H1 (cell line): ENCODE data around the gene CBLB. TPM values are rescaled to one million over a fixed set of nuclear protein-coding genes. Genes with fewer than 3 reads are reported as not detected.

Experiments
- CTCF ChIA-PET: fragments of 300-600 bp; sonication (Branson Sonifier 250); formaldehyde crosslinking; loops from one replicate; lab custom pipeline; 2021; ENCODE audit not compliant: partially characterized antibody; lab: Charles Lee
- POLR2A ChIA-PET: fragments of 300-600 bp; sonication (Branson Sonifier 250); formaldehyde crosslinking; loops from one replicate; lab custom pipeline; 2021; ENCODE audit warnings: inconsistent platforms; ENCODE audit not compliant: partially characterized antibody; lab: Charles Lee
- DNase-seq, 2 experiments: peaks; one replicate each; pipeline versions ENCODE4 v3.0.0 to v3.0.0-alpha.2; 2010 to 2022; ENCODE audit warnings: low spot score in 2 of 2, low read depth in 1 of 2, mixed read lengths in 1 of 2
- FAIRE-seq: peaks from 2 replicates; lab custom pipeline; 2011; peaks lifted over from hg19 to GRCh38; lab: Jason Lieb, UNC
- H2AFZ ChIP-seq: 2 replicates; pipeline ENCODE4 v1.8.1; 2012; ENCODE audit warnings: low read length, inconsistent platforms
- H2AK5ac ChIP-seq: 2 replicates; pipeline ENCODE4 v1.6.1; 2013; ENCODE audit warnings: low read depth, low read length
- H2BK120ac ChIP-seq: replicated peaks from 2 replicates; pipeline ENCODE3; 2013; ENCODE audit warnings: low read depth, low read length, inconsistent platforms
- H2BK12ac ChIP-seq: 2 replicates; pipeline ENCODE4 v1.6.1; 2013; ENCODE audit warnings: low read depth, low read length
- H2BK15ac ChIP-seq: 2 replicates; pipeline ENCODE4 v1.6.1; 2013; ENCODE audit warnings: low read length
- H2BK20ac ChIP-seq: 2 replicates; pipeline ENCODE4 v1.6.1; 2013; ENCODE audit warnings: low read length
- H2BK5ac ChIP-seq: 2 replicates; pipeline ENCODE4 v1.6.1; 2013; ENCODE audit warnings: low read depth, low read length
- H3K14ac ChIP-seq: 2 replicates; pipeline ENCODE4 v1.6.1; 2013; ENCODE audit warnings: inconsistent platforms; ENCODE audit not compliant: insufficient read length
- H3K18ac ChIP-seq: 2 replicates; pipeline ENCODE4 v1.6.1; 2013; ENCODE audit warnings: low read length; ENCODE audit errors: extremely low read depth
- H3K23ac ChIP-seq: 2 replicates; pipeline ENCODE4 v1.6.1; 2013; ENCODE audit warnings: inconsistent platforms; ENCODE audit not compliant: insufficient read length
- H3K23me2 ChIP-seq: 2 replicates; pipeline ENCODE4 v1.6.1; 2013; ENCODE audit warnings: low read depth, low read length
- H3K27ac ChIP-seq: 2 replicates; pipeline ENCODE4 v1.6.1; 2011; ENCODE audit warnings: low read depth, low read length, inconsistent platforms
- H3K27me3 ChIP-seq, 4 experiments: replicated peaks in 1 of 4; 1 replicate in 1 of 4; 2 replicates in 3 of 4; pipeline versions ENCODE4 v1.6.1 to v1.8.1; 2011 to 2013; ENCODE audit warnings: low read length in 3 of 4, mild to moderate bottlenecking in 3 of 4, inconsistent platforms in 2 of 4, mixed read lengths in 2 of 4, moderate library complexity in 1 of 4; ENCODE audit not compliant: control insufficient read depth in 3 of 4, insufficient read depth in 3 of 4; ENCODE audit errors: extremely low read depth in 1 of 4
- H3K36me3 ChIP-seq, 4 experiments: 2 replicates each; pipeline versions ENCODE4 v1.6.1 to v1.8.1; 2011 to 2013; ENCODE audit warnings: mild to moderate bottlenecking in 4 of 4, low read length in 3 of 4, moderate library complexity in 2 of 4, control low read depth in 1 of 4, inconsistent platforms in 1 of 4; ENCODE audit not compliant: insufficient read depth in 4 of 4, control insufficient read depth in 2 of 4
- H3K4ac ChIP-seq: replicated peaks from 2 replicates; pipeline ENCODE3; 2013; ENCODE audit warnings: low read length, low read depth, mixed read lengths, inconsistent platforms; ENCODE audit not compliant: insufficient read length
- H3K4me1 ChIP-seq, 4 experiments: replicated peaks in 1 of 4; 1 replicate in 1 of 4; 2 replicates in 3 of 4; pipeline versions ENCODE4 v1.6.1 to v1.8.1; 2011 to 2013; ENCODE audit warnings: low read length in 3 of 4, inconsistent platforms in 2 of 4, mixed read lengths in 1 of 4; ENCODE audit not compliant: insufficient read depth in 4 of 4, control insufficient read depth in 3 of 4
- H3K4me2 ChIP-seq, 2 experiments: 2 replicates each; pipeline versions ENCODE4 v1.6.1 to v1.8.1; 2011 to 2013; ENCODE audit warnings: low read depth in 2 of 2, low read length in 2 of 2, control low read depth in 1 of 2, inconsistent platforms in 1 of 2, mild to moderate bottlenecking in 1 of 2; ENCODE audit not compliant: insufficient read depth in 1 of 2
- H3K4me3 ChIP-seq, 4 experiments: fragments of 200-600, 300-600 bp in 1 of 4; sonication (generic), shearing (Covaris generic), sonication (Bioruptor Twin) in 1 of 4; 2 replicates each; pipeline versions ENCODE4 v1.5.1 to v1.8.1; 2011 to 2016; ENCODE audit warnings: low read length in 4 of 4, low read depth in 3 of 4, control low read depth in 2 of 4, inconsistent platforms in 2 of 4, mild to moderate bottlenecking in 2 of 4, mixed read lengths in 1 of 4, moderate library complexity in 1 of 4; ENCODE audit not compliant: insufficient read depth in 2 of 4; ENCODE audit errors: extremely low read depth in 1 of 4
- H3K56ac ChIP-seq: replicated peaks from 2 replicates; pipeline ENCODE3; 2013; ENCODE audit warnings: low read depth, mild to moderate bottlenecking, mixed read lengths, low read length, inconsistent platforms; ENCODE audit not compliant: insufficient read length
- H3K79me1 ChIP-seq: 2 replicates; pipeline ENCODE4 v1.6.1; 2013; ENCODE audit warnings: low read depth, low read length, control low read depth
- H3K79me2 ChIP-seq, 2 experiments: 2 replicates each; pipeline versions ENCODE4 v1.6.1 to v1.8.1; 2012 to 2013; ENCODE audit warnings: low read length in 2 of 2, mild to moderate bottlenecking in 2 of 2, inconsistent platforms in 1 of 2; ENCODE audit not compliant: insufficient read depth in 2 of 2, control insufficient read depth in 1 of 2
- H3K9ac ChIP-seq, 4 experiments: replicated peaks in 1 of 4; 1 replicate in 1 of 4; 2 replicates in 3 of 4; pipeline versions ENCODE4 v1.6.1 to v1.8.1; 2011 to 2013; ENCODE audit warnings: low read depth in 3 of 4, low read length in 3 of 4, control low read depth in 2 of 4, mild to moderate bottlenecking in 2 of 4, moderate library complexity in 2 of 4, inconsistent platforms in 1 of 4; ENCODE audit errors: extremely low read depth in 1 of 4
- H3K9me3 ChIP-seq, 2 experiments: 2 replicates each; pipeline versions ENCODE4 v1.6.1 to v1.8.1; 2012 to 2013; ENCODE audit warnings: mild to moderate bottlenecking in 2 of 2, moderate library complexity in 2 of 2, control low read depth in 1 of 2, inconsistent platforms in 1 of 2, low read depth in 1 of 2, low read length in 1 of 2, mixed read lengths in 1 of 2; ENCODE audit not compliant: insufficient read depth in 2 of 2
- H4K20me1 ChIP-seq, 2 experiments: replicated peaks in 1 of 2; 2 replicates each; pipeline versions ENCODE3 to v1.8.1; 2011 to 2013; ENCODE audit warnings: inconsistent platforms in 2 of 2, low read length in 2 of 2, mild to moderate bottlenecking in 1 of 2; ENCODE audit not compliant: insufficient read depth in 2 of 2, control insufficient read depth in 1 of 2
- H4K5ac ChIP-seq: 2 replicates; pipeline ENCODE4 v1.6.1; 2013; ENCODE audit warnings: low read length, low read depth, mixed read lengths, inconsistent platforms; ENCODE audit not compliant: insufficient read length
- H4K8ac ChIP-seq: 2 replicates; pipeline ENCODE4 v1.8.0; 2013; ENCODE audit warnings: mild to moderate bottlenecking, moderate library complexity, low read length, inconsistent platforms; ENCODE audit not compliant: insufficient read depth; ENCODE audit errors: extremely low read depth
- H4K91ac ChIP-seq: replicated peaks from 2 replicates; pipeline ENCODE3; 2013; ENCODE audit warnings: low read length, mixed read lengths, inconsistent platforms; ENCODE audit not compliant: insufficient read length
- KDM1A ChIP-seq: fragments of 200-600, 300-600 bp; sonication (generic); IDR thresholded peaks from 2 replicates; pipeline ENCODE4 v1.7.1; 2016; ENCODE audit warnings: mild to moderate bottlenecking, low read length, borderline replicate concordance
- TEAD4 ChIP-seq: IDR thresholded peaks from 2 replicates; pipeline ENCODE4 v1.6.1; 2012; ENCODE audit warnings: low read depth, low read length, inconsistent platforms, mixed read lengths
- USF2 ChIP-seq: IDR thresholded peaks from 2 replicates; pipeline ENCODE4 v1.6.1; 2011; ENCODE audit warnings: low read length, improper control_type of control experiment
- WGBS, 2 experiments: shearing (Covaris generic) in 1 of 2; methylation state at CpG; one replicate each; pipeline versions ENCODE4 v1.1.6 to v1.1.7; 2013 to 2015; ENCODE audit warnings: low lambda C conversion rate in 2 of 2, mixed read lengths in 2 of 2, inconsistent platforms in 1 of 2, low coverage in 1 of 2, missing lambda C conversion rate in 1 of 2; ENCODE audit not compliant: insufficient replicate concordance in 2 of 2, insufficient coverage in 1 of 2, insufficient read length in 1 of 2; ENCODE audit errors: extremely low coverage in 1 of 2, missing lambda C conversion rate in 1 of 2; 5-methylcytosine and 5-hydroxymethylcytosine counted together
- polyA plus RNA-seq, 7 experiments: library from polyadenylated mRNA; depleted of rRNA in 3 of 7; stranded (reverse) in 5 of 7; unstranded in 2 of 7; fragments of >200 nt in 5 of 7; fragments of 200-250 nt in 2 of 7; gene quantifications; 1 replicate in 5 of 7; 2 replicates in 1 of 7; 4 replicates in 1 of 7; pipeline versions ENCODE4 v1.2.1 to v1.2.3, GENCODE V29; 2011 to 2013; ENCODE audit warnings: missing spikeins in 2 of 7, mixed read lengths in 2 of 7
- total RNA-seq: library from RNA; stranded (reverse); fragmentation: NEBNext Ultra II Directional; extraction: Animal tissue kit (Norgen Biotek cat#: 25700); gene quantifications from 2 replicates; pipeline ENCODE4 v1.2.1, GENCODE V29; 2021

CBLB gene
- total and polyA plus RNA-seq, 2 of the 8 experiments (the other 6 are each of a cell fraction or from before 2014, with no cell fraction given) = 14.5 to 26.0 TPM

- no peak overlapping the region for H4K5ac ChIP-seq
Observed at GRCh38 chr3:105916767-105917166, 48.0 kb upstream of the CBLB start.

More at GRCh38 chr3:105916767-105917166, 48.0 kb upstream of the CBLB start:
- TF ChIP-seq USF2 (no peak), TEAD4 (no peak), KDM1A (no peak)
- H4K91ac ChIP-seq = no peak overlapping the region
- no peak overlapping the region for H3K4me3 ChIP-seq
- H3K9ac ChIP-seq = no peak overlapping the region
- no peak overlapping the region for H2BK15ac ChIP-seq
- no peaks in the 10 kb centered on the region for H3K79me2 ChIP-seq
- no peak overlapping the region for H2BK12ac ChIP-seq
- H3K27me3 ChIP-seq = no peaks in the 10 kb centered on the region
- peaks cover 3 to 5% of the 10 kb centered on the region in 2 experiments; a peak in 1 of 4 replicates for H3K9me3 ChIP-seq
- H4K8ac ChIP-seq = no peak overlapping the region
- no peak overlapping the region for H3K27ac ChIP-seq
- H3K18ac ChIP-seq = no peak overlapping the region
- FAIRE-seq = no peak
- no peak for DNase-seq
- 98% methylated on average over 2 of the region's 2 CpGs; no CpG with 5 or more reads in 1 of the 2 experiments for WGBS, 2 experiments
- POLR2A ChIA-PET = no interaction called here
- H2BK120ac ChIP-seq = no peak overlapping the region
- H4K20me1 ChIP-seq = no peaks in the 10 kb centered on the region
- no peak overlapping the region for H3K4me2 ChIP-seq
- no peak overlapping the region for H2BK5ac ChIP-seq
- H2BK20ac ChIP-seq = no peak overlapping the region
- H3K56ac ChIP-seq = no peak overlapping the region
- H2AK5ac ChIP-seq = no peak overlapping the region
- no peak overlapping the region for H3K14ac ChIP-seq
- no peak overlapping the region for H3K4ac ChIP-seq
- no peaks in the 10 kb centered on the region for H3K36me3 ChIP-seq
- H3K23me2 ChIP-seq = no peaks in the 10 kb centered on the region
- CTCF ChIA-PET = no interaction called here
- H3K4me1 ChIP-seq = no peaks in the 10 kb centered on the region
- H3K23ac ChIP-seq = no peak overlapping the region
- no peak overlapping the region for H2AFZ ChIP-seq
- no peaks in the 10 kb centered on the region for H3K79me1 ChIP-seq
